Panc1 (cell line): Measurements from ENCODE around the gene RHBDL3. TPM values are rescaled to one million over a fixed set of nuclear protein-coding genes. Genes with fewer than 3 reads are reported as not detected.

Source experiments
- ATAC-seq: fragments of 200-7000 bp; cut with Tn5 transposase; 2 replicates; pipeline ENCODE4 v1.9.1; 2020; ENCODE audit warnings: mild to moderate bottlenecking, moderate library complexity
- BruUV-seq: library from RNA; stranded (reverse); fragments of 400-500 nt; replicated peaks from 2 replicates; lab custom pipeline; 2021; lab: Mats Ljungman, UMichigan
- CTCF ChIA-PET: fragments of 300-600 bp; sonication (Branson Sonifier 250); formaldehyde crosslinking; loops from one replicate; lab custom pipeline; 2022; ENCODE audit warnings: antibody characterized with exemption; lab: Charles Lee
- POLR2A ChIA-PET: fragments of 300-600 bp; sonication (Branson Sonifier 250); formaldehyde crosslinking; loops from one replicate; lab custom pipeline; 2022; ENCODE audit warnings: antibody characterized with exemption; lab: Charles Lee
- DNase-seq: peaks from one replicate; pipeline ENCODE4 v3.0.0-alpha.2; 2010; ENCODE audit warnings: low read depth, low spot score
- H3K27ac ChIP-seq: 2 replicates; pipeline ENCODE4 v1.5.1; 2011; ENCODE audit warnings: mild to moderate bottlenecking, low read length, inconsistent platforms
- H3K27me3 ChIP-seq: fragments of 200-500 bp; sonication (Bioruptor generic); 2 replicates; pipeline ENCODE4 v1.6.0; 2014; ENCODE audit warnings: low read length, inconsistent platforms; ENCODE audit not compliant: control insufficient read depth, insufficient read depth
- H3K36me3 ChIP-seq: fragments of 200-500 bp; sonication (Bioruptor generic); 2 replicates; pipeline ENCODE4 v1.5.1; 2014; ENCODE audit warnings: inconsistent platforms, mild to moderate bottlenecking, low read length, moderate library complexity; ENCODE audit not compliant: control insufficient read depth, insufficient read depth
- H3K4me1 ChIP-seq: 2 replicates; pipeline ENCODE4 v1.5.1; 2011; ENCODE audit warnings: inconsistent platforms, mild to moderate bottlenecking, low read length, moderate library complexity; ENCODE audit not compliant: control insufficient read depth, insufficient read depth
- H3K4me3 ChIP-seq, 2 experiments: 2 replicates each; pipeline ENCODE4 v1.5.1; 2011 to 2012; ENCODE audit warnings: low read depth in 2 of 2, low read length in 2 of 2, mild to moderate bottlenecking in 2 of 2, inconsistent platforms in 1 of 2, moderate library complexity in 1 of 2
- H3K9me3 ChIP-seq: fragments of 200-500 bp; sonication (Bioruptor generic); 2 replicates; pipeline ENCODE4 v1.5.1; 2014; ENCODE audit warnings: low read depth, mild to moderate bottlenecking, inconsistent platforms, low read length, moderate library complexity; ENCODE audit not compliant: control insufficient read depth, insufficient read depth
- POLR2AphosphoS5 ChIP-seq: IDR thresholded peaks from 2 replicates; pipeline ENCODE4 v1.6.1; 2012; ENCODE audit warnings: mild to moderate bottlenecking, low read depth, low read length, moderate library complexity
- SIN3A ChIP-seq: IDR thresholded peaks from 2 replicates; pipeline ENCODE4 v1.6.1; 2012; ENCODE audit warnings: low read depth, mild to moderate bottlenecking, low read length, moderate library complexity, borderline replicate concordance; ENCODE audit not compliant: insufficient read depth
- TCF7L2 ChIP-seq: IDR thresholded peaks from 2 replicates; pipeline ENCODE4 v1.6.1; 2011; ENCODE audit warnings: mild to moderate bottlenecking, low read depth, low read length, inconsistent platforms
- in situ Hi-C: cut with HindIII; loops from 2 replicates; pipeline ENCODE4 v1.10.0; 2016; ENCODE audit warnings: low sequenced_read_pairs, low pct_unique_long_range_greater_than_20kb
- intact Hi-C: fragments of 100-400 bp; cut with micrococcal nuclease; formaldehyde crosslinking; loops from one replicate; pipeline ENCODE4 v1.10.0; 2022; ENCODE audit not compliant: unreplicated experiment
- total RNA-seq: library from RNA; stranded (reverse); gene quantifications from one replicate; pipeline ENCODE4 v1.2.1, GENCODE V29; 2021; ENCODE audit not compliant: unreplicated experiment
- TF ChIP-seq, protein P1 (sequence below), 2 experiments: IDR thresholded peaks; 2 replicates each; pipeline ENCODE4 v1.6.1; 2011 to 2012; ENCODE audit warnings: low read depth in 2 of 2, control low read depth in 1 of 2, low read length in 1 of 2, mild to moderate bottlenecking in 1 of 2, moderate library complexity in 1 of 2; ENCODE audit not compliant: insufficient read depth in 1 of 2
- TF ChIP-seq, protein P2 (sequence below): fragments of 450-650 bp; IDR thresholded peaks from 2 replicates; pipeline ENCODE4 v1.5.1; 2017; ENCODE audit warnings: mild to moderate bottlenecking

RHBDL3 gene
- total RNA-seq, 1 experiment from 2014 or later, result 3.2 TPM

DNA sequence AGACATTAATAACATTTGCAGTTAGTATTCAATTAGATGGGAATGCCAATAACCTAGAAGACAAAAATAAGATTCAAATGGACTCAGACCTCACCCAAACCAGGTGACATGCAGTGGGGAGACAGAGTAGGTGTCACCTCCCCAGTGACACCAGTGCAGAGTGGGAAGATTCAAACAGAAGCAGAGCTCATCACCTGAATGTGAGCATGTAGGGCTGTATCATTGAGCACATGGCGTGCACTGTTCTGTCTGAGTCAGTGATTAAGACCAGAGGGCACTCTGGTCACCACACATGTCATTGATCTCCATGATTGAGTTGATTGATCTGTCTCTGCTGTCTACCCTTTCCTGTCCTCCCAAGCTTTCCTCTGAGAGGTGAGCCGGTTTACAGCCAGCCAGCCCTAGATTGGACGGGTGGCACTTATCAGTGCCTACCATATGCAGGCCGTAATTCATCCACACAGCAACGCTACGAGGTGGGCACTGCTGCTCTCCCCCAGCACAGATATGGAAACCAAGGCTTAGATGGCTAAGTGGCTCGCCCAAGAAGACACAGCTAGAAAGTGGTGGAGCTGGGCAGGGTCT, 34.0 kb downstream of the RHBDL3 start:
- H3K27ac ChIP-seq, result no peak overlapping the region
- TF ChIP-seq POLR2AphosphoS5, result no peak
- TF ChIP-seq, protein P1, sequence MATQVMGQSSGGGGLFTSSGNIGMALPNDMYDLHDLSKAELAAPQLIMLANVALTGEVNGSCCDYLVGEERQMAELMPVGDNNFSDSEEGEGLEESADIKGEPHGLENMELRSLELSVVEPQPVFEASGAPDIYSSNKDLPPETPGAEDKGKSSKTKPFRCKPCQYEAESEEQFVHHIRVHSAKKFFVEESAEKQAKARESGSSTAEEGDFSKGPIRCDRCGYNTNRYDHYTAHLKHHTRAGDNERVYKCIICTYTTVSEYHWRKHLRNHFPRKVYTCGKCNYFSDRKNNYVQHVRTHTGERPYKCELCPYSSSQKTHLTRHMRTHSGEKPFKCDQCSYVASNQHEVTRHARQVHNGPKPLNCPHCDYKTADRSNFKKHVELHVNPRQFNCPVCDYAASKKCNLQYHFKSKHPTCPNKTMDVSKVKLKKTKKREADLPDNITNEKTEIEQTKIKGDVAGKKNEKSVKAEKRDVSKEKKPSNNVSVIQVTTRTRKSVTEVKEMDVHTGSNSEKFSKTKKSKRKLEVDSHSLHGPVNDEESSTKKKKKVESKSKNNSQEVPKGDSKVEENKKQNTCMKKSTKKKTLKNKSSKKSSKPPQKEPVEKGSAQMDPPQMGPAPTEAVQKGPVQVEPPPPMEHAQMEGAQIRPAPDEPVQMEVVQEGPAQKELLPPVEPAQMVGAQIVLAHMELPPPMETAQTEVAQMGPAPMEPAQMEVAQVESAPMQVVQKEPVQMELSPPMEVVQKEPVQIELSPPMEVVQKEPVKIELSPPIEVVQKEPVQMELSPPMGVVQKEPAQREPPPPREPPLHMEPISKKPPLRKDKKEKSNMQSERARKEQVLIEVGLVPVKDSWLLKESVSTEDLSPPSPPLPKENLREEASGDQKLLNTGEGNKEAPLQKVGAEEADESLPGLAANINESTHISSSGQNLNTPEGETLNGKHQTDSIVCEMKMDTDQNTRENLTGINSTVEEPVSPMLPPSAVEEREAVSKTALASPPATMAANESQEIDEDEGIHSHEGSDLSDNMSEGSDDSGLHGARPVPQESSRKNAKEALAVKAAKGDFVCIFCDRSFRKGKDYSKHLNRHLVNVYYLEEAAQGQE (IDR thresholded peaks at IDR 0.05; ENCODE audit: insufficient read depth in 1 of 2, low read depth in 2 of 2, low read length in 1 of 2), result no peak
- no peak for TF ChIP-seq SIN3A
- no peak for TF ChIP-seq TCF7L2
- TF ChIP-seq, protein P2, sequence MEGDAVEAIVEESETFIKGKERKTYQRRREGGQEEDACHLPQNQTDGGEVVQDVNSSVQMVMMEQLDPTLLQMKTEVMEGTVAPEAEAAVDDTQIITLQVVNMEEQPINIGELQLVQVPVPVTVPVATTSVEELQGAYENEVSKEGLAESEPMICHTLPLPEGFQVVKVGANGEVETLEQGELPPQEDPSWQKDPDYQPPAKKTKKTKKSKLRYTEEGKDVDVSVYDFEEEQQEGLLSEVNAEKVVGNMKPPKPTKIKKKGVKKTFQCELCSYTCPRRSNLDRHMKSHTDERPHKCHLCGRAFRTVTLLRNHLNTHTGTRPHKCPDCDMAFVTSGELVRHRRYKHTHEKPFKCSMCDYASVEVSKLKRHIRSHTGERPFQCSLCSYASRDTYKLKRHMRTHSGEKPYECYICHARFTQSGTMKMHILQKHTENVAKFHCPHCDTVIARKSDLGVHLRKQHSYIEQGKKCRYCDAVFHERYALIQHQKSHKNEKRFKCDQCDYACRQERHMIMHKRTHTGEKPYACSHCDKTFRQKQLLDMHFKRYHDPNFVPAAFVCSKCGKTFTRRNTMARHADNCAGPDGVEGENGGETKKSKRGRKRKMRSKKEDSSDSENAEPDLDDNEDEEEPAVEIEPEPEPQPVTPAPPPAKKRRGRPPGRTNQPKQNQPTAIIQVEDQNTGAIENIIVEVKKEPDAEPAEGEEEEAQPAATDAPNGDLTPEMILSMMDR, result no peak
- no peak overlapping the region for H3K4me3 ChIP-seq
- POLR2A ChIA-PET, result no interaction called here
- ATAC-seq (no peak), DNase-seq (no peak)
- H3K4me1 ChIP-seq, result peaks cover 17% of the 10 kb centered on the region
- no peaks in the 10 kb centered on the region for H3K36me3 ChIP-seq
- no peaks in the 10 kb centered on the region for H3K27me3 ChIP-seq
- in situ Hi-C loops (no loop called here), intact Hi-C loops (no loop called here)
- CTCF ChIA-PET, result interaction anchor here (0.7 kb wide), 1 partner anchor 94 kb away, joined by 7 read pairs; no protein-coding TSS in a partner anchor
- H3K9me3 ChIP-seq, result no peaks in the 10 kb centered on the region
- BruUV-seq, result no TSS peak

DNA sequence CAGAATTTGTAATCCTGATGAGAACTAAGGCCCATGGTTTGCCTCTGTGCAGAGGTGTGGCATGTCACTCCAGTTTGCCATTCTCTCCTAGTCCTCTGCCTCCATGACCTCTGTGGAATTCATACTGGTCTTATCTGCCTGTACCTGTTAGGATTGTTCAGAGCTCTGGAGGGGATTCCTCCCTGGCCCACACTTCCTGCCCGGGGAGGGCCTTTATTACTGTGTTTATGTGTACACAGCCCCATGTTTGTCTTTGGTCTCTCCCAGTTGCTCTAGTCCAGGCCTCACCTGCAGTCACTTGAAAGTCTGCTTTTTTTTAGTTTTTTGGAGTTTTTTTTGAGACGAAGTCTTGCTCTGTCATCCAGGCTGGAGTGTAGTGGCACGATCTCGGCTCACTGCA, 36.4 kb downstream of the RHBDL3 start:
- peaks cover 17% of the 10 kb centered on the region for H3K4me1 ChIP-seq
- in situ Hi-C loops (no loop called here), intact Hi-C loops (no loop called here)
- H3K36me3 ChIP-seq, result no peaks in the 10 kb centered on the region
- no peak overlapping the region for H3K27ac ChIP-seq
- ATAC-seq (no peak), DNase-seq (no peak)
- H3K9me3 ChIP-seq, result no peaks in the 10 kb centered on the region
- BruUV-seq, result no TSS peak
- ChIA-PET CTCF (no interaction called here), POLR2A (no interaction called here)
- no peaks in the 10 kb centered on the region for H3K27me3 ChIP-seq
- no peak overlapping the region for H3K4me3 ChIP-seq
- TF ChIP-seq, protein P2, result no peak
- TF ChIP-seq SIN3A, result no peak
- no peak for TF ChIP-seq POLR2AphosphoS5
- TF ChIP-seq, protein P1 (IDR thresholded peaks at IDR 0.05; ENCODE audit: insufficient read depth in 1 of 2, low read depth in 2 of 2, low read length in 1 of 2), result no peak
- TF ChIP-seq TCF7L2, result no peak
